ENCODE results near the gene RELT.
A peak's percentile ranks its signal among the peaks of the same experiment; 100 is the strongest.

RELT gene

DNA sequence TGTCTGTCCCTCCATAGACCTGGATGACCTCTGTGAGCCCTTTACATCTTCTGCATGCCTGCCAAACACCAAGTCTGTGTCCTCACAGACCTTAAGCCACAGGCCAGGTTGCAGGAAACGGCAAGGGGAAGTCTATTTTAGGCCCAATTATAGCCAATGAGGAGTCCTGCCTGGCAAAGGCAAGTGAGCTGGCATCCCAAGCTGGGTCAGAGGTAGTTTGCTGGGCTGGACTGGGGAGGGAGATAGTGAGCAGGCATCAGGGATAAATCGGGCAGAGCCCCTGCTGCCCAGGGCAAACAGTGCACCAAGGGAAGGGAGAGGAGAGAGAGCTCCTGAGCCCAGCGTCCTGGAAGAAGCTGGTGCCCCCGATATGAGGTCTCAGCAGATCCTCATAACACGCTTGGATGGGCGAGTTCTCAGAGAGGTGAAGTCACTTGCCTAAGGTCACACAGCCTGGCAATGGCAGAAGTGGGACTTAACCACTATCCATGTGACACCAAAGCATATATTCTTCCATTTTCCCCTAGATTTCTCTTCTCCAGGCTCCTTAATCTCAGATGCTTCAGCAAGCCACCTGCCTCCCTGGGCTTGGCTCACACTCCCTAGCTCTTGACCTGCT is 3.7 kb upstream of the RELT start:
- DNase-seq (ENCODE audit: extremely low read depth in 1 of 2, low read depth in 1 of 2), result no peak

GRCh38 chr11:73374151-73374550 is 2.0 kb upstream of the RELT start:
- DNase-seq (ENCODE audit: extremely low read depth in 1 of 2, low read depth in 1 of 2), result no peak

- DNase-seq (ENCODE audit: extremely low read depth in 1 of 2, low read depth in 1 of 2), result no peak
Observed at GRCh38 chr11:73375830-73376159, 404 bp upstream of the RELT start.

- DNase-seq (ENCODE audit: extremely low read depth in 1 of 2, low read depth in 1 of 2), result peak; percentile 13 to 57
Observed at GRCh38 chr11:73376803-73377629, 817 bp downstream of the RELT start.

DNA sequence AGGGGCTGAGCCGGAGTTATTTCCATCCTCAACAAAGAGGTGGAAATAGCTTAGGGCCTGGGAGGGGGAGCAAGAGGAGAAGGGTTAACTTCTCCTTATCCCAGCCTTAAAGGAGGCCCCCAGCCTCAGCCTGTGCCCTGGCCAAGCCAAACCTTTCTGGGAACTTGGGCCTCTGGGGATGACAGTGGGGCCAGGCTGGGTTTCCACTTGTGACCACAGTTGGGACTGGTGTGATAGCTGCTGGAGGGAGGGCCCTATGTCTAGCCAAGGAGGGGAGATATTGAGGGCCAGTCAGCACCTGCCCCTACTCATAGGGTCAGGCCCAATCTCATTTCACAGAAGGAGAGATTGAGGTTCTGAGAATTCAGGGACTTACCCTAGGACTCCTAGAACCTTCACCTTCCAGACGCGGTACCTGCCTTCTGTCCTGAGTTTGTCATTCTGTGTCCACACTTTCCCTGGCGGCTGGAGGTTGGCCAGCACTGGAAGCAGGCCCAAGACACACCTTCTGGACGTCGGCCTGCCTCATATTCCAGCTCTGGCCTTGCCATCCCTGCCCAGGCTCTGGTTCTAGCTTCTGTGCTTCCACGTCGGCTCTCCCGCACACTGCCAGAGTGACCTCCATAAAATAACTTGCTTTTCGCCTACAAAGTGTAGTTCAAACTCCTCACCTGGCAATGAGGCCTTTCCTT is 3.1 kb downstream of the RELT start:
- DNase-seq (ENCODE audit: extremely low read depth in 1 of 2, low read depth in 1 of 2), result no peak

GRCh38 chr11:73380331-73380730 is 4.1 kb downstream of the RELT start:
- no peak for DNase-seq (ENCODE audit: extremely low read depth in 1 of 2, low read depth in 1 of 2)

- DNase-seq (ENCODE audit: extremely low read depth in 1 of 2, low read depth in 1 of 2), result no peak
Observed at GRCh38 chr11:73380897-73381410, 4.8 kb downstream of the RELT start.

DNA sequence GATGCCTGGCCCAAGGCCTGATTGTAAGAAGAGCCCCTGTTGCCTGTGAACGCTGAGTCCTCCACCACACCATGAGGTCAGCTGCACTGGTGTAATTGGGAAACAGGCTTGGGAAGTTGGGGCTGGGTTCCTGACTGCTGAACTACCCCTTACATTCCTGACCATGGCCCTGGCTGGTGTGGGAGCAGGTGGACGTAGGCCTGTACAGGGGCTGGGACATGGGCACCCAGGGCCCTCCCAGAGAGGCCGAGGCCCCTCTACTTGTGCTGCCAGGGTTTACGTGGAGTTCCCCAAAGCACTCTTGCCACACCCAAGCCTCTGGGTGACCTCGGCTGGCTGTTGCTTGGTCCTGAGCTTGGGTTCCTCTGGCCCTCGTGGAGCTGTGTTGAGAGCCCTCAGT is 5.4 kb downstream of the RELT start:
- no peak for DNase-seq (ENCODE audit: extremely low read depth in 1 of 2, low read depth in 1 of 2)

GRCh38 chr11:73382183-73382582 is 6.0 kb downstream of the RELT start:
- DNase-seq (ENCODE audit: extremely low read depth in 1 of 2, low read depth in 1 of 2), result no peak

- DNase-seq (ENCODE audit: extremely low read depth in 1 of 2, low read depth in 1 of 2), result no peak
Observed at GRCh38 chr11:73382747-73383146, 6.5 kb downstream of the RELT start.

DNA sequence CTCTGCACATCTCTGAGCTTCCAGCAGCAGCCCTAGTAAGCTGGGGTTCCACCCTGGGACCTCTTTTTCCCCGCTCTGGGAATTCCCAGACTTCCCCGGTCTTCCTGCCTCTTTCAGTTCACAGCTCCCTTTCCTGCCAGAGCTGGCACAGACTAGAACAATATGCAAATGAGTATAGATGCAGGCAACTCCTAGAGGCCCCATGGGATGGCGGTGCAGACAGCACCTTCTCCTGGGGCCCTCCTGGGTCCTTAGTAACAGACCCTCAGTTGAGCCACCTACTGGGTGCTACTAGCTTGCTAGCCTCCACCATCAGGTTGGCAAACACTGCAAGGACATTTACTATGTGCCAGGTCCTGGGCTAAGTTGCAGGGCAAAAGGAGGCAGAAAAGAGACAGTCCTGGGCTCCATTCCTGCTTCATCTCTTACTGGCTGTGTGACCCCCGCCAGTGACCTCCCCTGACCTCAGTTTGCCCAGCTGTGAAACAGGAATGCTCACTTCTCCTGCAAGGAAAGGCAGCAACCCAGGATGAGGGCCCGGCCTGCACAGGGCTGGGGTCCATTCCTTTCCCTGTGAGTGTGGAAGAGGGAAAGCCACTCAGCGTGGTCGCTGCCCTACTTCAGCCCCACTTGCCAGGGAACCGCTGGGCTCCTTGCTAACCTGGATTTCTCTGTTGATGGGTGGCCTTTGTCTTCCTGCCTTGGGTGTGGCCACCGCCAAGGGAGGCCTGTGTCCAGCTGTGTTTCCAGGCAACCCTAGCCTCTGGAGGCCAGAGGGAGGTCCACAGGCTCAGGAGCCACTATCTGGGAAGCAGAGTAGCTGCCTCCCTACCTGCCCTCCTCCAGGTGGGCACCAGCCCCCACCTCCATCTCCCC is 7.3 kb downstream of the RELT start:
- no peak for DNase-seq (ENCODE audit: extremely low read depth in 1 of 2, low read depth in 1 of 2)

DNA sequence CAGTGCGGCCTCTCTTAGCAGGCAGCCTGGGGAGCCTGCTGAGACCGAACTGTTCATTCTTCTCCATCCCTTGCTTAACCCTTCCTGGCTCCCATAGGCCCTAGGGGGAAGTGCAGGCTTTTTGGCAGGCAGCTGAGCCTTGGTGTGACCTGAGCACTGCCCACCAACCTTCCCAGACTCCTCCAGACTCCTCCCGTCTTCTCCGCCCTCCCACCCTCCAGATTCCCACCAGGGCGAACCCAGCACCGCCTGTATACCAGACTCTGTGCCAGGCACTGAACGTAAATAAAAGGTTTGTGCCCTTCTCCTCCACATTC is 7.9 kb downstream of the RELT start:
- DNase-seq (ENCODE audit: extremely low read depth in 1 of 2, low read depth in 1 of 2), result no peak

DNA sequence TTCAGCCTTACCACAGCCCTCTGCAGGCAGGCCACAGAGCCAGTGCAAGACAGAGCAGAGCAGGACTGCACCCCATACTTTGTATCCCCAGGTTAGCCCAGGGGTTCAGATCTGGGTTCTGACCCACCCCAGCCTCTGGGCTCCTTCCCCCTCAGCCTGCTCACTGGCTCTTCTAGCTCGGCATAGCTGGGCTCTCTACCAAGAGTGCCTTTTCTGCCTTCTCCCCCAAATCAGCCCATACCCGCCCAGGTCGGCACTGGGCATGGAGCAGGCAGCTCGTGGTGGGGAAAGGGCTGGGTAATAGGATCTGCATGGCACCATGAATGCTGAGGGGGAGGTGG is 8.3 kb downstream of the RELT start:
- DNase-seq (ENCODE audit: extremely low read depth in 1 of 2, low read depth in 1 of 2), result no peak

GRCh38 chr11:73384872-73385689 is 8.9 kb downstream of the RELT start:
- no peak for DNase-seq (ENCODE audit: extremely low read depth in 1 of 2, low read depth in 1 of 2)

- DNase-seq (ENCODE audit: extremely low read depth in 1 of 2, low read depth in 1 of 2), result no peak
Observed at GRCh38 chr11:73386016-73386415, 9.8 kb downstream of the RELT start.

DNA sequence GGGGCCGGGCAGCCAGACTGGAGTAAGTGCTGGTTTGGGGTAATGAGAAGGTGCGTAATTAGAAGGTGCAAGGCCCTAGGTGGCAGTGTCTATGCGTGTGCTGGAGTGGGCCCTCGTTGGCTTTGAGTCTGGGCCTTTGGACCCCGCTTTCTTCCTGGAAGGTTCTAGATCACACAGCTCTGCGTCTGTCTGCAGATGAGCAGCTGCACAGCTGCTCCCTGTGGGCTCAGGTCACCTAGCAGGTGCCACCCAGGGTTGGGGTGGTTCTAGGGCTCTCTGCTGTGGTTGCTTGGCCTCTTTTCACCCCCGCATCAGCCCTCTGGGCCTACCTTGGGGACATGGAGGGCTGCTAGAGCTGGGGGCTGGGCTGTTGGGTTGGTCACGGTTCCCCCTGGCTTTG is 10.3 kb downstream of the RELT start:
- no peak for DNase-seq (ENCODE audit: extremely low read depth in 1 of 2, low read depth in 1 of 2)

DNA sequence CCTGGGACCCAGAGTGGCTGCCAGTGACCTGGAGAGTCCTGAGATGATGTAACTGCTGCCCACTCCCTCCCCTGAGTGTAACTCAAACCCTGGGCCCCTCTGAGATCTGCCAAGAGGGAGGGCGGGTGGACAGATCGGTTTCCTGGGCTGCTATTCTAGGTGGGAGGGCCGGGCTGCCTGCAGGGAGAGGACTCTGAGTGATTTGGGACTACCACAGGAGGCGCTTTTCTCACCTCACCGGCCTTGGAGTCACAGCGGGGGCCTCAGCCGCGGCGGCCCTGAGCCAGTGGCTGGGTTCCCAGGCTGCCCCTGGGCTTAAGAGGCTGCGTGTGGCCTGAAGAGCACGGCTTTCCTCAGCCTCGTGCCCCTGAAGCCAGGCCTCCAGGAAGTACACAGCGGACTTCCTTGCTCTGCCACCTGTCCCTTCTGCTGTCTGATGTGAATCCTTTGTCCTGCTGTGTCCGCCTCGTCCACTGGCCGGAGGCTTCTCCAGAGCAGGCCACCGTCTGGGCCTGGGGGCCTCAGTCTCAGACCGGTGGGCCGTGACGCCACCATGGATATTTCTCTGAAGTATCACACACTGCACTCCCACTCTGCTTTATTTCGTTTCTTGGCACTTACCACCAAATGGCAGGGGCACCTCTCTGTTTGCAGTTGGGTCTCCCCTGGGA is 11.5 kb downstream of the RELT start:
- no peak for DNase-seq (ENCODE audit: extremely low read depth in 1 of 2, low read depth in 1 of 2)

DNA sequence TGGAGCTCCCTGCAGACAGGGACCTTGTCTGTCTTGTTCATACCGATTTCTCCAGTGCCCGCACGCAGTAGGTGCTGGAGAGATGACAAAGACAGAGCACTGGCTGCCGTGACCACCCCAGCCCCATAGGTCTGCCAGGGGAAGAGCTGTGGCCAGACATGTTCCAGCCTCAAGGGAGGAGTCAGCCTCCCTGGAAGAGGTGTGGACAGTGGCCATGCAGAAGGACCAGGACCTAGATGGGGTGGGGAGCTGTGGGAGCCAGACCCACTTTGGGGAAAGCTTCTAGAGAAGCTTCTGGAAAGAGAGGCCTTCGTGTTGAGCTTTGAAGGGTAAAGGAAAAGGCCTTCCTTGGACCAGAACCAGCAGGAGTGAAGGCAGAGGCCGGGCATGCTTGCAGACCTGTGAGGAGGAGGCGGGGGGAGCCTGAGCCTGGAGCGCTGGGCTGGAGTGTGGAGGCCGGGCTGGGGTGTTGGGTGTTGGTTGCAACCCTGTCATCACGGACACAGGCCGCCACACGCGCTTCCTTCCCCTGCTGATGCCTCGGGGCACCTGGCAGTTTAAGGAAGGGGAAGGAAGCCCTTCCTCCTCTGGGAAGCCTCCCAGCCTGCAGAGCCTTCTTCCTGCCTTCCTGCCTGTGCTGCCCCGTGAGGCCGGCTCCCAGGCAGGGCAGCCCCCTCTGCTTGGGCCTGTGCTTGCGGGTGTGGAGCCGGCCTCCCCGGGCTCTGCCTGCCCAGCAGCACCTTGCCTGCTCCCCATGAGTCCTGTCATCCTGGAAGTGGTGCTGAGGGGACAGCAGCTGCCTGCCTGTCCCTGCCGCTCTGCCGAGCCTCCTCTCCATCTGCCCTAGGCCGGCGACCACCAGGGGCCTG is 12.3 kb downstream of the RELT start:
- no peak for DNase-seq (ENCODE audit: extremely low read depth in 1 of 2, low read depth in 1 of 2)

DNA sequence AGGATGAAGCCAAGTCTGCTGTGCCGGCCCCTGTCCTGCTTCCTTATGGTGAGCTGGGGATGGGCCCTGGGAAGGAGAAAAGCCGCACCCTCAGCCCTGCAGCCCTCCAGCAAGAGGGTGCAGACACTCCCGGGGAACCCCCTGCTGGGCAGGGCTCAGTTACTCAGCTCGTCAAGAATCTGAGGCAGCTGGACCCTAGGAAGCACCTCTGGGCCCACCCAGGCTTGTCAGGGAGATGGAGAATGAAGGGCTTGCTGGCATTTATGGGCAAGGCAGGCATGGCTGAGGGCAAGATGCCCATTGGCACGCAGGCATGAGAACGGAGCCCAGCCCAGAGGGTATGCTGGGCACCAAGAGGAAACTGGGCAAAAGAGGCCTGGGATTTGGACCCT is 12.9 kb downstream of the RELT start:
- no peak for DNase-seq (ENCODE audit: extremely low read depth in 1 of 2, low read depth in 1 of 2)
